KOPT-K1 (cell line): Measurements from ENCODE around the gene ZNF275.
"Not testable (repeated sequence)": the region's sequence is repeated elsewhere in the genome, so short reads cannot be mapped to it uniquely, and the experiment has no call there.

Source experiments
- H3K27ac ChIP-seq: fragments of 200-600 bp; sonication (generic); 2 replicates; pipeline ENCODE4 v1.5.1; 2016; ENCODE audit warnings: antibody characterized with exemption, mild to moderate bottlenecking, low read depth, low read length; ENCODE audit not compliant: poor library complexity, severe bottlenecking
- H3K36me3 ChIP-seq: fragments of 200-600 bp; sonication (generic); 2 replicates; pipeline ENCODE4 v1.5.1; 2017; ENCODE audit warnings: antibody characterized with exemption, mild to moderate bottlenecking, low read length, moderate library complexity; ENCODE audit not compliant: insufficient read depth
- H3K9me3 ChIP-seq: fragments of 200-600 bp; sonication (generic); 2 replicates; pipeline ENCODE4 v1.5.1; 2017; ENCODE audit warnings: antibody characterized with exemption, low read length, mild to moderate bottlenecking; ENCODE audit not compliant: insufficient read depth, poor library complexity, severe bottlenecking

Gene ZNF275

DNA sequence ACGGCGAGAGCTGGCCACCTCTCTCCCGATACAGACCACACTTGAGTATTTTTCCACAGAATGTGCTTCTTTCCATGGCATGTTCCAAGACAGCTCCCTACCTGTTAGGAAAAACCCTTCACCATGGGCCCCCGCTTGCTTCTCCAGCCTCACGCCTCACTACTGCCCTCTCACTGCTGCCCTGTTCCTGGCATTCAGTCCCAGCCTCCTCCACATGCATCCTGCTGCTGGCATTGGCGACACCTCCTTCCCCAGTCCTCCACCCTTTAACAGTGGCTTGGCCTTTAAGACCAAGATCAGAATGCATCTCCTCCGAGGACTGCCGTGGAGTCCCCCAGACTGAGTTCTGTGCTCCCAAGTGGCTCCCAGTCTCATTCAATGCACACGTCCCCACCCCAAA lies 23.1 kb upstream of the ZNF275 start:
- Histone ChIP-seq H3K27ac (no peak overlapping the region), H3K36me3 (no peaks in the 10 kb centered on the region), H3K9me3 (no peaks in the 10 kb centered on the region)

DNA sequence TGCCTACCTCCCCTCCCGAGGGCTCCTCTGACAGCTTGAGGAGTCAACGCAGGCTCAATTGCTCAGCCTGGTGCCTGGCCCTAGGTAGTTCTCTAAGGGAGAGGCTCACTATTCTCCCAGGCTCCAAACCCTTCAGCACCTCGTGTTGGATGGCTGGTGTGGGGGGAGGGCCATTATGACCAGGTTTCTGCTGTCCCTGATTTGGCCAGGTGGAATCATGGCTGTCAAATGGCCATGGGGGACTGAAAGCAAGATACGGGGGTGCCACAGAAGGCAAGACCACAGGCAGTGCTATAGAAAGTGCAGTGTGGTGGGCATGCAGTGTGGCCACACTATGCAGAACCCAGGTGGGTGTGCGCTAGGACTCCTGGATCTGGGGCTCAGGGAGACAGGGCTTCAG lies 21.9 kb upstream of the ZNF275 start:
- Histone ChIP-seq H3K27ac (no peak overlapping the region), H3K36me3 (no peaks in the 10 kb centered on the region), H3K9me3 (no peaks in the 10 kb centered on the region)

DNA sequence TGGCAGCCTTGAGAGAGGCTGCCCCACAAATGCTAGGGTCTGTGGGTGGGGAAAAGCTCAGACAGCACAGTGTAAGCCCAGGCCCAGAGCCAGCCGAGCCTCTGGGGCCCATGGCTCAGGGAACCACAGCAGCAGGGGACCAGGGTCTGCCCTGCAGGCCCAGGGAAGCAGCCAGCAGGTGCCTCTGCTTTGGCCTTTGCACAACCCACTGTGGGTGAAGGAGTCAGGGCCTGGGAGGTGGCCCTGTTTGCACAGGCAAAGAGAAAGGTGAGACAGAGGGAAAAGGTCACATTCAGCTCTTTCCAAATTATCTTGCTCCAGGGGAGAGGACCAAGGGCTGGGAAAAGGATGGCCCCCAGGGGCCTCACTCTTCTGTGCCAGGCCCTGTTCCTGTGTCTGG lies 21.1 kb upstream of the ZNF275 start:
- Histone ChIP-seq H3K9me3 (no peaks in the 10 kb centered on the region), H3K27ac (no peak overlapping the region), H3K36me3 (no peaks in the 10 kb centered on the region)

DNA sequence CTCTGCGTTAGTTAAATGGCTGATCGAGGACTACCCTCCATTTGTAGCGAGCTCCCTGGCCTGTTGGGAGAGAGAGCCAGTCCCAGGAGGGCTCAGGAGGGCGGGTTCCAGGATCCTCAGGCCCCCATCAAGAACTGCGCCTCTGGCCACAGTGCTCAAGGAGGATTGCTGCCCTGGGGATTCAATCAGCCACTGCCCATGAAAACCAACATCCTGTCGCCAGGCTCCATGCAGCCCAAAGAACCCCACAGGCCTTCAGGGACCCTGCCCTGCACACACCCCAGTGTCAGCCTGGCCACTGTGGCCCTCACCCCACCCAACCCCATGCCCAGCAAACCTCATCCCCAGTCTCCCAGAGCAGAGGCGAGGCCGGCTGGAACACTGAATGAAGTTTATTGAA lies 16.6 kb upstream of the ZNF275 start:
- H3K9me3 ChIP-seq: no peaks in the 10 kb centered on the region
- no peak overlapping the region for H3K27ac ChIP-seq
- no peaks in the 10 kb centered on the region for H3K36me3 ChIP-seq

DNA sequence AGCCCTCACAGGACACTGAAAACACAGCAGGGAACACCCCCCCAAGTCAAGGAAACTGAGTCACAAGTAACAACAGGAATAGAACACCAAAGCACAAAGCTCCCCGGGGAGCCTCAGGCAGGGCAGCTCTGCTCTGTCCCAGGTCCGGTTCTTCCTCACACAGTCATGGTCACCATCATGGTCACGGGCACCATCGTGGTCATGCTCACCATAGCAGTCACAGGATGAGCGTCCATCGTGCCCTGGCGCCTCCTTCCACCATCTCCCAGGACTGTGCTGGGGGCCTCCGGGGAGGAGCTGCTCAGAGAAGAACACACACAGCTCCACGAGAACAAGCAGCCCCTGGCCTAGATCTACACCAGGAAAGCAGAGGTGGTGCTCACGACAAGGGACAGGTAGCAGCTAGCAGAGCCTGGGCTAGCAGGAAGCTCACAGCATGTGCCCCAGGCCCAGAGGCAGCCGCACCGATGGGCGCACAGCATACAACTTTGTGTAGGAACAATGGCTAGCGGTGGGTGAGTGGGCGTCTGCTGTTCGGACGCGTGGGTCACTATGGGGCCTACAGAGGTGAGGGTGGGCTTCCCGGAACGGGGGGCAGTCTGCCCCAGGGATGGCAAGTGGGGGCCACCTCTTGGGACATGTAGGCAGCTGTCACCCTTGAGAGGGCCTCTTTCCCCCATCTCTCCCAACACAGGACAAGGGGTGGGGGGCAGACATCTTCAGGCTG lies 15.8 kb upstream of the ZNF275 start:
- Histone ChIP-seq H3K9me3 (no peaks in the 10 kb centered on the region), H3K27ac (no peak overlapping the region), H3K36me3 (no peaks in the 10 kb centered on the region)

DNA sequence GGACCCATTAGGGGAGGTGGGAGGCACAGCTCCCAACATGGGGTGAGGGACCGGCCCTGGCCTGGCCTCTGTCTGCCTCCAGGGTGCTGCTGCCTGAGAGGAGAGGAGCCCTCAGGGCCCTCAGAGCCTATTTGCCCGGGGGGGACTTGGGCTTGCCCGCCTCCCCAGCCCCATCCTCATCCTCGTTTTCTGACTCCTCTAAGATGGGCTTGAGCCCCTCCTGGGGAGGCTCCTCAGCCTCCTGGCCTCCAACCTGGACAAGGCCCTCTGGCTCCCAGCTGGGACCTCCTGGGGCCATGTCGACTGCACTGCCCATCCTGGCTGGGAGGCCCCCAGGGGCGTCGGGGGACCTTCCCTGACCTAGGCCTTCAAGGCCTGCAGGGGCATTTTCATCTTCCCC lies 15.1 kb upstream of the ZNF275 start:
- Histone ChIP-seq H3K27ac (no peak overlapping the region), H3K36me3 (no peaks in the 10 kb centered on the region), H3K9me3 (no peaks in the 10 kb centered on the region)

DNA sequence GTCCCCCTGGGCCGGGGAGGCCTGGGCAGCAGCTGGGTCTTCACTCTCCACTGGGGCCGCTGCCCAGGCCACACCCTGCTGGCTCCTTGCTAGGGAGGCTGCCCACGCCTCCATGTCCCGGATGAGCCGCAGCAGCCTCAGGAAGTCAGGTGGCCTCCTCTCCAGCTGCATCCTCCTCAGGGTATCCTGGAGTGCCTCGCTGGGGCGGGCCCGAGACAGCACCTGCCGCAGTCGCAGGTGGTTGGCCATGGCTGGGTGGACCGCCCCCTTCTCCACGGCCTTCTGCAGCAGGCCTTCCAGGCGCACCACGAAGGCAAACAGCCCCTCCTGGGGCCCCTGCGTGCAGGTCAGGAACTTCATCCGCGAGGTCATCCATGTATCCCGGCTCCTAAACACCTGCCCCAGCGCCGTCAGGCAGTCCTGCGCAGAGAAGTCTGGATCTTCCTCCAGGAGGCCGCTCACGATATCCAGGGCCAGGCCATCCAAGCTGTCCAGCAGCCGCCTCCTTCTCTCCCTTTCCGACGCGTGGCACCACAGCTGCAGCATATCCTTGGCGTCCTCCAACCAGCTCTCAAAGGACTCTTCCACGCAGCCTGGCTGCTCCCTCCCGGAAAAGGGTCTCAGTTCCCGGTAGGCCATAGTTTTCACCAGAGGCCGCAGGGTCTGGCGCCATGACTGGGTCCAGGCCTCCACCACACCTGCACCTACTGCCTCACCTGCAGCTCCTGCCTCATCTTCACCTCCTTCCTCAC lies 14.5 kb upstream of the ZNF275 start:
- H3K36me3 ChIP-seq: no peaks in the 10 kb centered on the region
- no peak overlapping the region for H3K27ac ChIP-seq
- no peaks in the 10 kb centered on the region for H3K9me3 ChIP-seq

DNA sequence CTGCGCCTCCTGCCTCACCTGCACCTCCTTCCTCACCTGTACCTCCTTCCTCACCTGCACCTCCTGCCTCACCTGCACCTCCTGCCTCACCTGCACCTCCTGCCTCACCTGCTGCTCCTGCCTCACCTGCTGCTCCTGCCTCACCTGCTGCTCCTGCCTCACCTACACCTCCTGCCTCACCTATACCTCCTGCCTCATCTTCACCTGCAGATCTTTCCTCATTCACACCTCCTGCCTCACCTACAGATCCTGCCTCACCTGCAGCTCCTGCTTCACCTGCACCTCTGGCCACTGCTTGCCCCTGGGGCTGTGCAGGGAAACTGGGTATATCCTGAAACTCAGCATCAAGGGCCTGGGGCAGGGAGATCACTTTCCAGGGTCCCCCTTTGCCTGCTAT lies 13.9 kb upstream of the ZNF275 start:
- not testable (repeated sequence) for H3K9me3 ChIP-seq, H3K36me3 ChIP-seq, H3K27ac ChIP-seq

DNA sequence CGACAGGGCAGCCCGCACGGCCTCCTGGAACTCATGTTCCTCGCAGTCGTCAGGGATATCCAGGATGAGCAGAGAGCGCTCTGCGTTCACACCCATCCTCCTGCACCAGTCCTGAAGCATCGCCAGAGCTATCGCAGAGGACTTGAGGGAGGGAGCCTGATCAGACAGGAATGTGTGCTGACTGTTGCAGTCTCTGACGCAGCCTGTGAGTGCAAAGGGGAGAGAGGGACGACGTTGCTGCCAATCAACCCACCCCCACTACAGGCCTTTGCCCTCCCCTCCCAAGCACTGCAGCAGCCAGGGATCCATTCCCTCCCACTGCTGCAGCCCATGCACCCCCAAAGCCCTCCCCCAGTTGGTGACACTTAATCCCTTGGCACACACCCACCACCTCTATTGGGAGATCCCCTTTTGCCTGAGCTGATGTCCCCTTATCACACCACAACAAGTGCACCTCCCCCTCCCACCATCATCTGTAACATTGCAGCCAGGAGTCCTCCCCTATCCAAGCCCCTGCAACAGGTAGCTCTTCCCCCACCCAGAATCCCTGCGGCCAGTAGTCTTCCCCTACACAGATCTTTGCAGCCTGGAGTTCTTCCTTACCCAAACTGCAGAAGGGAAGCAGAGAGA lies 13.3 kb upstream of the ZNF275 start:
- Histone ChIP-seq H3K27ac (no peak overlapping the region), H3K9me3 (no peaks in the 10 kb centered on the region), H3K36me3 (no peaks in the 10 kb centered on the region)

DNA sequence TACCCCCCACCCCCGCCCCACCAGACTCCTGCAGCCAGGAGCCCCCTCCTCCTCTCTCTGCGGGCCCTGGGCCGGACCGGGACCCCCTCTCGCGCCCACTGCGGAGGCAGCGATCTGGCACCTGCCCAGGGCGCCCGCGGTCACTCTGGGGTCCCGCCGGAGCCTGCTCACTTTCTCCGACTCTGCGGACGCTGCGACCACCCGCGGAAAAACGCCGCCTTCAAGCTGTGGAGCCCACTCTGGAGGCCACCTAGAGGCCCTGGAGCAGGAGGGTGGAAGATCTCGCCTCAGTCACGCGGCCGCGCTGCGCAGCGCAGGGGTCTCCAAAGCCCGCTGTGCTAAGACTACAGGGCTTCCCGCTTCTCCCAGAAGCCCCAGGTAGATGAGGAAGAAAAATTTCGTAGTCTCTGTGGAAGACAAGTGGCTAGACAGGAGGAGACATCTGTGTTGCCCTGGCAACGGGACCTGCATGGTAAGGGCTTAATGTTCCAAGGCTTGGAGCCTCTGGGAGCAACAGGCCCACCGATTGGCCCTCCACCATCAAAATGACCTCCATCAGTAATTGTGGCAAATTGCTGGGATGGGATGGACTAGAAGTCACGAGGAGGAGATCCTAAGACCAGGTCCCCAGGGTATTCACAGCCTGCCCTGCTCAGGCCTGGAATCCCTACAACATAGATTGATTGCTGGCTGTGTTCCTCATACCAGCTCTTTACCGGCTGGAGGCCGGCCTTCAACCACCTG lies 12.4 kb upstream of the ZNF275 start, which contains the start of gene PNMA6F:
Gene PNMA6F, minus strand, starts transcription at position 387 of the 744 bp plus-strand sequence. CDS start 1,093 bp downstream, outside the sequence.
- no peak within 1 kb of the TSS for H3K27ac ChIP-seq
- no peaks in the 10 kb centered on the region for H3K9me3 ChIP-seq
- no peaks in the 10 kb centered on the region for H3K36me3 ChIP-seq

DNA sequence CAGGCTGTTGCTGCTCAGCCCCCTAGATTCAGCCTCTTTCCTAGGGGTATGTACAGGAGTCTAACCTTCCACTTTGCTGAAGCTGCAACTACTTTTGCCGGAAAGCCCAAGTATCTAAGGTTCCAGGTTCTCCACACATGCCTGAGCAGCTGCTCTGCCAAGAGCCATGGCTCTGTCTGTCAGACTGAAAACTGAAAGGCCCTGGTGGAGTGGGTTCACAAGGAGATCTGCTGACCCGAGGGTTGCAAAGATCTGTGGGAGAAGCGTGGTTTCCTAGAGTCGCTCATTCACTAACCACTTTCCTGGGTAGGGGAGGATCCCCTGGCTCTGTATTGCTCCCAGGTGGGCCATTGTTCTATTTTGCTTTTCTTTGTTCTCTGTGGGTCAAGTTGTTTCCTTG lies 6.4 kb upstream of the ZNF275 start:
- no peaks in the 10 kb centered on the region for H3K9me3 ChIP-seq
- H3K36me3 ChIP-seq: no peaks in the 10 kb centered on the region

DNA sequence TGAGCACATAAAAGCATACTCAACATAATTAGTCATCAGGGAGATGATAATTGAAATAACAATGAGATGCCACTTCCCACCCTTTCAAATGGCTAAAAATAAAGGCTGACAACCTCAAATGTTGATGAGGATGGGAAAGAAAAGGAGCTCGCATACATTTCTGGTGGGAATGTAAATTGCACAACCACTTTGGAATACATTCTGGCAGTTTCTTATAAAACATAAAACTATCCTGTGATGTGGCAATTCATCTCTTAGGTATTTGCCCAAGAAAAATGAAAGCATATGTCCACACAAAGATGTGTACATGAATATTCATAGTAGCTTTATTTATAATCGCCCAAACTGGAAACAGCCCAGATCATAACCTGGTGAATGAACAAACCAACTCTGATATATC lies 687 bp upstream of the ZNF275 start:
- H3K36me3 ChIP-seq: peaks cover 20% of the 10 kb centered on the region
- H3K27ac ChIP-seq: no peak overlapping the region
- H3K9me3 ChIP-seq: no peaks in the 10 kb centered on the region

More for the DNA sequence above, 6.4 kb upstream of the ZNF275 start:
- H3K27ac ChIP-seq: no peak overlapping the region

DNA sequence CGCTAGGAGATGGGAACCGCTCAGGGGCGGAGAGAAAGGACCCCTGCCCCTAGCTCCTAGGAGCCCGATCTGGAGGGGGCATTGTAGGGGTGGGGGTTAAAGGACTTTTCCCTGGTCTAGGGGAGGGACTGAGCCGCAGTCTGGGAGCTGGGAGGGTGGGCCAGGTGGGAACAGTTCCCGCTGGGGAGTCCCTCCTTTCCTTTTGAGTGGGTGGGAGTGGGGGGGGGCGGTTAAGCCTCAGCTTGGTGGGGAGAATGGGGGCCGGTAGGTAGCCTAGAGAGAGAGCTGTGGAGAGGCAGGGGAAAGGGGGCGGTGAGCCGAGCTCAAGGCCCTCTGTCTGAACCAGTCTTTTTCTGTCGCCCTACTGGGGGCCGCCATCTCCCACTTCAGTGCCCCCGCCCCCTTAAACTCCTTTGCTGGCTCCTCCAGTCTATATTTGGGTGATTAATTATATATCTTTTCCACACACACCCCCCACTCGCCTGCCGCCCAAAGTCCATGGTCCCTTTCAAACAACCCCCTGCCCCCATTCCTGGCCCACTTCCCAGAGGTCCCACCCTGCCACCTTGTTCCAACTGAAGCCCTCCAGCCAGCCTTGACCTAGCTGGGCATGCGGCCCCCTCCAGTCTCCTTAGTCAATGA lies 822 bp downstream of the ZNF275 start:
- Histone ChIP-seq H3K36me3 (peaks cover 21% of the 10 kb centered on the region), H3K27ac (peak overlapping the region; percentile 74), H3K9me3 (no peaks in the 10 kb centered on the region)

DNA sequence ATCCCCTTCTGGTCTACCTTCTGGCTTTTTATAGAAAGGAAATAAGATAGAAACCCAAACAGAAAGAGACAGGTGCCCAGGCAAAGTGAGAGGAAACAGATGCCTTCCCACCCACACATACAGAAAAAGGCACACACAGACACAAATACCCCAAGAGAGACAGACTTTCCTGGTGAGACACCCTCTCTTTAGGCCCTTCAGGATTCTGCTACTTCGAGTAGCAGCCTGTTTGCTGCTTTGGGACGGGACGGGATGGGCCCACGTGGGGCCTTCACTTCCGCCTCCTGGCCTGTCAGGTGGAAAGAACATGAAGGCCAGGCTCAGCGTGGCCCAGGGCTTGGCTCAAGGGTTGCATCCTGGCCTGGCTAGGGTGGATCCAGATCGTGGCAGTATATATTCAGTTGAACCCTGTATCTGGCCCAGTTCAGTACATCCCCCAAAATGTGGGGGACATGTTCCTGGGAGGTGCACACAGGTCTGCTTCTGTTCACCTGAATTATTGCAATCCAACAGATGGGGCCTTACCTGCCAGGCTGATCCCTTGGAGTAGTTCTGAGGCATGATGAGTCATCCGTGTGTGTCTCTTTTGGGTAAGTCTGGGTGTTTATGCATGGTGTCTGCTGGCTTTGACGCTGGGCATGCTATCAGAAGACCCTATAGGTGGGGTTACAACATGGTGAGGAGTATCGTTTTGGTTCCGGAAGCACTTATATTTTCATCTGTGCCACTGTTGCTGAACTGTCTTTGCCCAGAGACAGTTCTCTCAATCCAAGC lies 2.4 kb downstream of the ZNF275 start:
- Histone ChIP-seq H3K36me3 (peaks cover 21% of the 10 kb centered on the region), H3K27ac (no peak overlapping the region), H3K9me3 (no peaks in the 10 kb centered on the region)
